Right ventricle myocardium inferior (tissue), 1 donor: Measurements from ENCODE around the gene CTIF. TPM values are rescaled to one million over a fixed set of nuclear protein-coding genes. Genes with fewer than 3 reads are reported as not detected.

Experiments
- ATAC-seq: fragments of 200-7000 bp; cut with Tn5 transposase; one replicate; pipeline ENCODE4 v1.9.1; 2020; ENCODE audit warnings: mild to moderate bottlenecking, moderate library complexity
- DNase-seq: peaks from one replicate; pipeline ENCODE4 v3.0.0; 2021; ENCODE audit errors: missing footprints
- intact Hi-C: fragments of 100-400 bp; cut with DNase I; formaldehyde crosslinking; loops from one replicate; pipeline ENCODE4 v1.11.0; 2022
- total RNA-seq: library from RNA; stranded (reverse); fragmentation: NEBNext Ultra II Directional; extraction: Animal tissue kit (Norgen Biotek cat#: 25700); gene quantifications from one replicate; pipeline ENCODE4 v1.2.1, GENCODE V29; 2021
- donor health status: DM: no; HTN: yes; CAD: no; lungs with severe emphysema.

Gene CTIF
- total RNA-seq, 1 donor from 2014 or later = 74.0 TPM

DNA sequence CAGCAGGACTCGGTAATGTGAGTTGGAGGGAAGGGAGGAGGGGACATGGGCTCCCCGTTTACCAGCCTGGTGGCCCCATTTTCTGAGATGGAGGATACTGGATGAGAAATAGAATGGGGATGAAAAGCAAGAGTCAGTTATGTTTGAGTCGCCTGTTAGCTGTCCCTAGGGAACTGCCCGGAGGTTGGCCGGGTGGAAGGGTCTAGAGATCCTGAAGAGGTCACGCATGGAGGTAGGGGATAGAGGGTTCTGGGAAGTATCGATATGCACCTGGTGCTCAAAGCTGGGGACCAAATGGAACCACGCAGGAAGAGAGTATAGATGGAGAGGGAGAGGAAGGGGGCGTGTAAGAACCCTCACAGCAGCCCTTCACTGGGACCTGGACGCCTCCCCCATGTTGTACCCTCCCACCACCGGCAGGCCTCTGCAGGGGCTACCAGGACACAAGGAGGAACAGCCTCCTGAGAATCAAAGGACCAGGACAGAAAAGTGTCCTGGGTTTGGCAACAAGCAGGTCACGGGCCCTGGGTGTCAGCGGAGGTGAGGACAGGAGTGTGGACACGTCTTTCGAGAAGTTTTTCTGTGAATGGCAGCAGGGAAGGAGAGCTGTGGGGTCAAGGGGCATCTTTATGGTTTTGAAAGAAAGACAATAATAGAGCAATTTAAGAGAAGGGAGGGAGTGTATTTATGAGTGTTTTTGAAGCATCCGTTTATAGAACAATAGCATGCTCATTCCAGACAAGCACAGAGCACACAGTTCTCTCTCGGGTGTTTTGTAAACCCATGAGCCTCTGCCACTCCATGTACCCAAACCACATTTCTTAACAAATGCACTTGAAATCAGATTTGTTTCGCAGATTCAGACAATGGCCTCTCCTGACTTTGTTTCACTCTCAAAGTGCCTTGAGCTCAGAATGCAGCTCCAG, 279.8 kb downstream of the CTIF start:
- intact Hi-C loops = no loop called here
- DNase-seq (no peak), ATAC-seq (no peak)

DNA sequence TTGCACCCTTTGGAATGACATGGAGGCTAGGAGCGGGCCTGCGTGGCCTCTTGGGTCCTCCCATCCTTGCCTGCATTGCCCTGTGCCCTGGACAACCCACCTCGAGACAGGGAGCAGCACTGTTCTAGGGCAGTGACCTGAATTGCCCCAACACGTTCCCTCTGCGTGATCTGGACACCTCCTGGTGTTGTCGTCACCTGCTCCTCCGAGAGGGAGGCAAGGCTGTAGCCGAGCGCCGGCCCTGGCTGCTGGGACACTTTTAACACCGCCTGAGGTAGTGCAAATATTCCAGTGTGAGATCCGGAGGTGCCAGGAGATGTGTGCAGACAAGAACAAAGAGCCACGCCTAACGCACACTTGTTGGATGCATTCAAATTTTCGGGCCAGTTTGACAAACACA, 280.4 kb downstream of the CTIF start:
- DNase-seq (no peak), ATAC-seq (peak; percentile 92)
- intact Hi-C loops = no loop called here

DNA sequence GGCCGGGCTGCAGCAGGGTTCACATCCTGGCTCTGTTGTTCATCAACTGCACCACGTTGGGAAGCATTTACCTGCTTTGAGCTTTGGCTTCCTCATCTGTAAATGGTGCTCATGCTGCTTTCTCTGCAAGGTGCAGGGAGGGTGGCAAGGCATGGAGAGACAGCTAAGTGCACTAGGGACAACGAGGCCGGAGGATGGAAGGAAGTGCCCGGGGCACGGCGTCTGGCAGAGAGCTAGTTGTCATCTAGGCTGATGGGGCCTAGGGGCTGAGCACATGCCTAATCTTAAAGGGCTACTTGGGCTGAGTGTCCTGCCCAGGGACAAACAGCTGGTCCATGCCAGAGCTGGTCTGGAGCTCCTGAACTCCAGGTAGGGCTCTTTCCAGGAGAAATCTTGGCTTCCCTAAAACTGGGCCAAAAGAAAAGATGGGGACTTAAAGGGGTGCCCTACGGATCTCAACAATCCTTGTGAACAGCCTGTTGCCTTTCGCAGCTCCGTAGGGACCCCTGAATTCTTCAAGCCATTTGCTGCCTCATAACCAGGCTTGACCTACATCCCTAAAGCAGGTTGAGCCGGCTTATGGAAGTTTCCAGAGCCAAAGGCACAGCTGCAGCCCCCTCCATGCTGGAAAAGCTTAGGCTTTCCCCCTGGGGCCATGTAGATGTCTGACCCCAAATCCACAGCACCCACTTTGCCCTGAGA, 281.1 kb downstream of the CTIF start:
- ATAC-seq = peak; percentile 27
- DNase-seq = no peak
- intact Hi-C loops = no loop called here

DNA sequence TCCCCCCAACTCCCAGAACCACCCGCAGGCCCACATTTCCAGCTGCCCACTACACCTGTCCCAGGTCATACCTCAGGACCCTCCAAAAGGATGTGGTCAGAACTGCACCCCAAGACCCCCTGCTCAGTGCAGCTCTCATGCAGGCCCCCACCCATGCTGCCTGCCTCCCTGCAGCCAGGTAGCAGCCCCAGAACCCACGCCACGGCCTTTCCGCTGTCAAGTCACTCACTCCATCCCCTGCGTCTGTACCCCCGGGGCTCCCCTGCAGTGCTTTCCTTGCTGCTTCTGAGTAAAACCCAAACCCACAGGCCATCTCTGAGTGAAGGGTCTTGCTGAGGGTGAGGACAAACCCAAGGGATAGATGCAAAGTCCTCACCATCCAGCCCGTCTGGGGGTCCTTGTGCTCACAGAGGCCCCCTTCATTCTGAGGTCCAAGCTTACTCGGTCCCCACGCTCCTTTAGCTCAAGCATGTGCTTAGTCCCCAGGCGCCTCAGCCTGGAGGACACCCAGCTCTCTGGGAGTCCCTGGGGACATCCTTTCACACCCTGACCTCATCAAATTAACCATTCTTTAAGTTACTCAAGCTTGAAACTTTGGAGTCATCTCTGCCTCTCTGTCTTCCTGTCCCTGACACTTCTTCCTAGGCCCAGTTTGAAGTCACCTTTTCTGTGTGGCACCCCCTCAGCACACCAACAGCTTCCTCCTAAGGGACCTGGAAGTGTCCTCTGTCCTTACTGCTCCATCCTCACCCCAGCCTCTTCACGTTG, 281.8 kb downstream of the CTIF start:
- no peak for DNase-seq
- no peak for ATAC-seq
- intact Hi-C loops = no loop called here

DNA sequence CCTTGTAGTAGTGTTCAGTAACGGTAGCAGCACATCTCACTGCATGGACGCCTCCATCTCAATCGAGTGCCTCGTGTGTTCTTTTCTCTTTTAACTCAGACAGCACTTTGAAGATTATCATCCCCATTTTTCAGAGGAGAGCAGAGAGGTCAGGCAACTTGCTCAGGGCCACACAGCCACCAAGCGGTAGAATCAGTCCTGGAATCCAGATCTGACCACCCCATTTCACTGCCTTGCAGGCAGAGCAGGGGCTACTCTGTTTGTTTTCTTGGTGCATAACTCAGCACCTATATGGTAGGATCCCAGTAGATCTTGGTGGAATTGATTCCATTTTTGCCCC, 282.4 kb downstream of the CTIF start:
- no peak for DNase-seq

DNA sequence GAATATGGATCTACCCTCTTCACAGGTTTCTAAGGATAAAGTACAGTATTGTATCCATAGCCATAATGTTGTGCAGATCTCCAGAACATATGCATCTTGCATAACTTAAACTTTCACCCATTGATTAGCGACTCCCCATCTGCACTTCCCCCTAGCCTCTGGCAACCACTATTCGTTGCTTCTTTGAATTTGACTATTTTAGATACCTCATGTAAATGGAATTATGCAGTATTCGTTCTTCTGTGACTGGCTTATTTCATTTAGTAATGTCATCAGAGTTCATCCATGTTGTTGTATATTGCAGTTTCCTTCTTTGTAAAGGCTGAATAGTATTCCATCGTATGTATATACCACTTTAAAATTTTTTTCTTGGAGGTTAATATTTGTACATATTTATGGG, 283.0 kb downstream of the CTIF start:
- intact Hi-C loops = no loop called here
- ATAC-seq = no peak
- DNase-seq = no peak

More for the DNA sequence above, 282.4 kb downstream of the CTIF start:
- intact Hi-C loops = no loop called here
- ATAC-seq = no peak

DNA sequence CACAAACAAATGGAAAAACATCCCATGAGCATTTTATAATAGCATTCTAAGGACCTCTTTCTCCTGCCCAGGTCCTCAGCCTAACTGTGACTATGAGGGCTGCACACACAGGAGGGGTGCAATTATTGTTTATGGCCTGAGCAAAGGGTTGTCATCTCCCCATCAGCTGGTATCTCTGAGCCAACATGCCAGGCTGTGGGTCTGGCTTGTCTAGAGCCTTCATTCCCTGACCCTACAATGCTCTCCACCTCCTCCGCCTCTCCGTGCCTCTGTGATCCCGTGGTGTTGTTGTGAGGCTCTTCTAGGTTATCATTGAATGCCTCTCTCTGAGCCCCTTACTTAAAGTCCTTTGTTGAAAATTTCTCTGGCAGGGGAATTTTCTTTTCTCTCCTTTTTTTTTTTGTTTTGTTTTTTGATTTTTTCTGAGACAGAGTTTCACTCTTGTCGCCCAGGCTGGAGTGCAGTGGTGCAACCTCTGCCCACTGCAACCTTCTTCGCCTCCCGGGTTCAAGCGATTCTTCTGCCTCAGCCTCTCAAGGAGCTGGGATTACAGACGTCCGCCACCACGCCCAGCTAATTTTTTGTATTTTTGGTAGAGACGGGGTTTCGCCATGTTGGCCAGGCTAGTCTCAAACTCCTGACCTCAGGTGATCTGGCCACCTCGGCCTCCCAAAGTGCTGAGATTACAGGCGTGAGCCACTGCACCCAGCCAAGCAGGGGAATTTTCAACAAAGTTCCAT, 285.6 kb downstream of the CTIF start:
- DNase-seq = no peak
- intact Hi-C loops = no loop called here

DNA sequence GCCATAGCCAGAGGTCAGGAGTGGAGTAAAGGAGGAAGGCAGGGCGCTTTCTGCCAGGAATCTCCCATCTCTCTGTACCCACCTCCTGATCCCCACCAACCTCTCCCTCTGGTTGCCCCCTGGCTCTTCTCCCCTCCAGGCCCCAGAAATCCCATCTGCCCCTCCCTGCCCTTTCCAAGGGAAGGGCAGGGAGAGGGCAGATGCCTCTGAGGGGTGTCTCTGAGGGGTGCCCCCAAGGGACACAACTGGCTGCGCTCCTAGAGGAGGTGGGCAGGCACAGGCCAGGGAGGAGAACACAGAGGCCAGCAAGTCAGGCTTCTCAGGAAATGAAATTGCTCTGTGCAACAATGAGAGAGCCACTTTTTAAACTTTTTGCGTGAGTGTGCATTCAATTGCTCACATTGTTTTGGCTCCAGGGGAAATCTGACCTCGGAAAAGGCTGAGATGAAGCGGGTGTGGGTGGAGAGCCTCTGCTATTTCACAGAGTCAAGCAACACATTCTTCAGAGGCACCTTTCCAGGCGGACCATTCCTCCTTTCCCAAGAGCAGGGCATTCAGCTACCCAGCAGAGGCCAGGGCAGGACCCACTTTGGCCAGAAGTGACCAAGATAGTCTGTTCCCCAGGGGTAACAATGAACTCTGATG, 286.4 kb downstream of the CTIF start:
- DNase-seq = peak; percentile 60
- no peak for ATAC-seq
- intact Hi-C loops = loop anchor here (5.0 kb wide), 1 partner anchor 48 kb away; no protein-coding TSS in a partner anchor

More for the DNA sequence above, 285.6 kb downstream of the CTIF start:
- ATAC-seq = no peak

DNA sequence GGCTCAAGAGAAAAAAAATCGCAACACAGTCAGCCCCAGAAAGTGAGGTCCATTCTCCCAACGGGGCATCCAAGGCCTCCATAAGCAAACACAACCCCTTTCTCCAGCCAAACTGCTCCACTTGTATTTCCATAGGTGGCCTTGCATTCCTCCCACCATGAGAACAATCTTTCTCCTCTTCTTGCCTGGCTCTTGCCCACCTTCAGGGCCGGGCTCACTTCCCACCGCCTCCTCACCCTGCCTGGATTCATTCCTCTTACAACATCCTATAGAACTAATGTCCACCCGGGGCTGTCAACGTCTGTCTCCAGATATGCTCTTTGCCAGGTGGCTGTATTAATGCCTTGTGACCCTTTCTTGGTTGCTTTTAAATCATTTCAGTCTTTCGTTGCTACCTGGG, 287.4 kb downstream of the CTIF start:
- no peak for ATAC-seq
- peak; percentile 26 for DNase-seq
- intact Hi-C loops = loop anchor here (5.0 kb wide), 1 partner anchor 49 kb away; no protein-coding TSS in a partner anchor

DNA sequence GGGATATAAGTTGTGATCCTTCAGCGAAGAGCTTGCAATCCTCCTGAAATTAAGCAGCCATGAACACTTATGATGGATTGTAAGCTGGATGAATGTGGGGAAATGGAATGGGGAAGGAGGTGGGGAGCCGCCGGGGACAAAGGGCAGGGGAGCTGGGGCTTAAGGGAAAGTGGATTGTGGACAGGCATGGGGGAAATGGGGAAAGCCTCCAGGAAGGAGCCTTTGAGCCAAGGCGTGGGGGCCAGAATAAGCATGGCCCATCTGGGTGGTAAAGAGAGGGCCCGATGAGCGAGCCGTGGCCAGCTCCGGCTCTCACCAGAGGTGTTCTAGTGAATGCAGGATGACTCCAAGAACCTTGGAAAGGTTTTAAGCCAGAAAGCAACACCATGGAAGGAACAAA, 288.0 kb downstream of the CTIF start:
- intact Hi-C loops = loop anchor here (5.0 kb wide), 1 partner anchor 50 kb away; no protein-coding TSS in a partner anchor
- DNase-seq = no peak
- no peak for ATAC-seq

DNA sequence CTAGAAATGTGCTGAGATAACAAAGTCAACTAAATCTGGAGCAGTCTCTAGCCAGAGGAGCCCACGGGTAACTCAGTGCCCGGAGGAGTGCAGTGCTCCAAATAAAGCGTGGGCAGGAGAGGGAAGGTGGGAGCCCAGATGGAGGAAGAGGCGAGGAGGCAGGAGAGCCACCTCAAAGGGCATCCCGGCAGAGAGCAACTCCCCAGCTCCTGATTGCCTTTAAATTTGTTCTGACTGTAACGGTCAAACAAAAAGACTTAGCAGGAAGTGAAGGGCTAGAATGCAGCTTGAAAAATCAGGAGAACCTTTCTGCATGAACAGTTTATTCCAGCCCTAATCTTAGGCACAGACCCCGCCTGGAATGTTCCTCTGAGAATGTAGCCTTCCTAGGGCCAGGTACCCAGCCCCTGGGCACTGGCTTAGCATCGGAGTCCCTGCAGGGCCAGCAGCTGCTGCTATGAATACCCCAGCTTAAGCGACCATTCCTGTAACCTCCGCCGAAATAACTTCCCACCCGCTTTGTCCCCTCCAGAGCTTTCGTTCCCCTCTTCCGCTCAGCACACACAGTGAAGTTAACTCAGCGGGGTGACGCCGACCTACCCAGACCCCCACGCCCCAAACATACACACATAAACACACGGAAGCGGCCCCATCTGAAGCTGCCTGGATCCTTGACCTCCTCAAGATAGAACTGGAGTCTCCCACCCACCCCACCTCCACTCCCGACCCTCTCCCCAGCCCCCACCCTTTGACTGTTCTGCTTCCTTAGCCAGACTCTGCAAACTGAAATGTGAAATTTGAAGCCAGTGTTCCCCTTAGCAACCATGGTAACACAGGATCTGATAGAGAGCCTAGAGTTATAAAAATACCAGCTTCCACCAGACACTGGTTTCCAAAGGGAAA, 288.7 kb downstream of the CTIF start:
- intact Hi-C loops = loop anchor here (5.0 kb wide), 1 partner anchor 50 kb away; no protein-coding TSS in a partner anchor
- ATAC-seq (peak; percentile 49), DNase-seq (peak; percentile 25)

DNA sequence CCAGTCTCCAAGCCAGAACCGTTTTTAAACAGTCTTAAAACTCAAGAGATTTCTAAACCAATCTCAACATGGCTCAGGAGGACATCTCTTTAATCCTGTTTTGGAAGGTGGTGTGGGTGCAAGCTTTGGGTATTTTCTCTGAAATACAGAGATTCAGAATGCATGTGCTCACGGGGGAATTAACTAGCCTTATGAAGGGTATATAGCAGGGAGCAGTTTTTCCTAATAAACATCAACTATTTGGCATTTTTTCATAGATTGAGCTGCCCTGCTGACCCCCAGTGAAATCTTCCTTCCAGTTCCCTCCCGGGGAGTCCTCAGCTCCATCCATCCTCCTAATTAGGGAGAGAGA, 289.3 kb downstream of the CTIF start:
- ATAC-seq (no peak), DNase-seq (no peak)
- intact Hi-C loops = loop anchor here (5.0 kb wide), 1 partner anchor 51 kb away; no protein-coding TSS in a partner anchor

DNA sequence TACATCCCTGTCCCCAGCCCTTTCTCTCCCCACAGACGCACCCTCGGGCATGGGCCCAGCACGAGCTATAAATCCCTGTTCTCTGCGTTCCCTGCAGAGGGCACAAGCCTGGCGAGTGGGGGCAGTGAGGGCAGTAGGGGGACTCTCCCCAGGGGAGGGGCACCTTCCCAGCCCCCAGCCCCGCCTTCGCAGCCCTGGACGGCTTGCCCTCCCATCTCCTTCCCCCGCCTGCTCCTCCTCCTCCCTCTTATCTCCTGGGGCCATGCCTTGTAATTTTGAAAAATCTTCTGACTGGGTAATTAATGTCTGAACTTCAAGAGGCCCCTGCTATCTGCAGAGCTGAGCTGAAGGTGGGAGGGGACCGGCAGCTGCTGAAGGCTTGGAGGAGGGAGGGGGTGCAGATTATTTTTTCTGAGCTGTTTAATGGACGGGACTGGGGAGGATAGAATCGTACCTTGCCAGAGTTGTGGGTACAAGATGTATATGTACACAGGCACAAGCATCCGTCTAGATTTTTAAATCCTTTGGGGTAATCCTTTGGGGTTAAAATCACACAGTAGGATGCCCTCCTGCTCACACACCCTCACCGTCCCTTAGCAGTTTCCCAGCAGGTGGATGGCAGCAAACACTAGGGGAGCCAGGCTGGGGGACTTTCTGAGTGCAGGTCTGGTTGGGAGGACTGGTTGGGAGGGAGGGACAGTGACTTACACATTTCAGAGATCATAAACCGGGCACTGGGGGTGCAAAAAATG, 290.0 kb downstream of the CTIF start:
- ATAC-seq (no peak), DNase-seq (no peak)
- intact Hi-C loops = loop anchor here (5.0 kb wide), 1 partner anchor 52 kb away; no protein-coding TSS in a partner anchor

DNA sequence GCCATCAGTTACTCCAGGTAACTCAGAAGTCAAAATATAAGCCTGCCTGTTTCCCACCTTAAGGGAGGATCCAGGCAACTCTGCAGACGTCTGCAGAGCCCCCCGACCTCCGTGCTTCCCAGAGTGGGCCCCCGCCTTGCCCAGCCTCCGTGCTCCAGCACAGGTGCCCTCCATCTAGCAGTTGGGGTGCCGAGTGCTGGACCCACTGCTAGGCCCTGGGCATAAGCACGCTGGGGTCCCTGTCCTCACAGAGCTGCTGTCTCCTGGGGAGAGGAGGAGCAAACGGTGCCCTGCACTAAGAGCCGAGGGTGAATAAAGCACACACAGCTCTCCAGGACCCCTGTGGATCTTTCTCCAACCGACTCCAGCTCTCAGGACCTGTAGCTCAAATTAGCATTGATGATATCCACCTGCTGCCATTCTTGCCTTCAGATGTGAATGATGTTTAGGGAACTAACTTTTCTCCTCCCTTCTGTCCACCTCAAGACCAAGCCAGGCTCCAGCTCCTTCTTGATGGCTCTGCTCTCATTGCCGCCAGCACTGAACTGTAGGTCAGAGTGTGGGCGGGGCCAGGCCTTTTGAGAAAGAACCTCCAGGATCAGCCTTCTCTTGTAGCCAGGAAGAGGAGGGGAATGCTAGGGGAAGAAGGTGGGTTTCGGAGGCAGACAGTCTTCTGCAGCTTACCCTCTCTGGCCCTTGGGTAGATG, 290.8 kb downstream of the CTIF start:
- no peak for ATAC-seq
- intact Hi-C loops = loop anchor here (5.0 kb wide), 1 partner anchor 52 kb away; no protein-coding TSS in a partner anchor
- no peak for DNase-seq

DNA sequence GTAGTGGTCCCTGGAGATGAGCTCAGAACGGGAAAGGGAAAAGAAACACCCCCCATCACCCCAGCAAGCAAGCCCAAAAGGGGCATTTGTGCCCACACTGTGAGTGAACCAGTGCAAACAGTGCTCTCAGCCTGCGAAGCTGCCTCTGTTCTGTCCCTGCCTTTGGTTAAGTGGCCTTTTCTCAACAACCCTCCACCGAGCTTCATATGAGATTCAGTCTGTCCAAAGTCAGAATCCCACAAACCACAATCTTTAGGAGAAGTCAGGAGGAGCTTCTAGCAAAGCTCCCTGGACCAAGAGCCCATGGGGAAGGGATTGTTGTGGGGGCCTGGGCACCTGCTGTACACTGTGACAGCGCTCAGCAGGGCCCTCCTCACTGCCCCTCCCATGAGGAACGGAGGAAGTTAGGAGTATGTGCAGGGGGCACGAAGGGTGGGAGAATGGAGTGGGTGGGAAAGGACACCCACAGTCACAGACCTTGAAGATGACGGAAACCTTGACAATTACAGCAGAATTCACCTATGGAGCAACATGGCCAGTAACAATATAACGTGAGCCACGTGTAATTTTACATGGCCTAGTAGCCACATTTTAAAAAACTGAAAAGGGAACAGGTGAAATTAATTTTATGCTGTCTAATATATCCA, 292.4 kb downstream of the CTIF start:
- no peak for ATAC-seq
- no peak for DNase-seq
- intact Hi-C loops = no loop called here
